ENCODE results near the gene KIAA1614.

GRCh38 chr1:180924939-180925338 lies 12.2 kb downstream of the KIAA1614 start:
- no peak for TF ChIP-seq CTCF (IDR thresholded peaks at IDR 0.05; ENCODE audit: low read length)
- TF ChIP-seq EZH2phosphoT487 (IDR thresholded peaks at IDR 0.05; ENCODE audit: low read length), result no peak

All from MM.1S (cell line).